ENCODE data around the gene SCARF2. TPM values are rescaled to one million over a fixed set of nuclear protein-coding genes. Genes with fewer than 3 reads are reported as not detected.
A peak's percentile ranks its signal among the peaks of the same experiment; 100 is the strongest.

The SCARF2 gene
- total RNA-seq, 1 donor from 2014 or later = 3.4 TPM

- H3K4me1 Mint-ChIP-seq (ENCODE audit: low read depth, unreplicated experiment) = peaks cover 10% of the 10 kb centered on the region
- TF ChIP-seq CTCF (IDR thresholded peaks at IDR 0.05; ENCODE audit: partially characterized antibody, unreplicated experiment) = no peak
- peaks cover 20% of the 10 kb centered on the region for H3K27me3 Mint-ChIP-seq (ENCODE audit: unreplicated experiment)
- no peak for DNase-seq
- peak overlapping the region; percentile 70 for H3K4me3 Mint-ChIP-seq (ENCODE audit: unreplicated experiment)
- H3K36me3 Mint-ChIP-seq (ENCODE audit: unreplicated experiment) = no peaks in the 10 kb centered on the region
- H3K27ac Mint-ChIP-seq (ENCODE audit: unreplicated experiment) = no peak overlapping the region
- peaks cover 6% of the 10 kb centered on the region for H3K9me3 Mint-ChIP-seq (ENCODE audit: unreplicated experiment)
These were observed 727 bp upstream of the SCARF2 start for GRCh38 chr22:20438427-20438677.

GRCh38 chr22:20436768-20437612 is 635 bp downstream of the SCARF2 start:
- Mint-ChIP-seq H3K27me3 (ENCODE audit: unreplicated experiment) (peaks cover 24% of the 10 kb centered on the region), H3K27ac (ENCODE audit: unreplicated experiment) (no peak overlapping the region), H3K9me3 (ENCODE audit: unreplicated experiment) (peaks cover 6% of the 10 kb centered on the region), H3K36me3 (ENCODE audit: unreplicated experiment) (no peaks in the 10 kb centered on the region), H3K4me1 (ENCODE audit: low read depth, unreplicated experiment) (peaks cover 8% of the 10 kb centered on the region), H3K4me3 (ENCODE audit: unreplicated experiment) (peak overlapping the region; percentile 87)
- no peak for TF ChIP-seq CTCF (IDR thresholded peaks at IDR 0.05; ENCODE audit: partially characterized antibody, unreplicated experiment)
- DNase-seq = no peak

- peaks cover 24% of the 10 kb centered on the region for H3K27me3 Mint-ChIP-seq (ENCODE audit: unreplicated experiment)
- no peak overlapping the region for H3K27ac Mint-ChIP-seq (ENCODE audit: unreplicated experiment)
- DNase-seq = peak; percentile 57
- H3K9me3 Mint-ChIP-seq (ENCODE audit: unreplicated experiment) = peaks cover 6% of the 10 kb centered on the region
- TF ChIP-seq CTCF (IDR thresholded peaks at IDR 0.05; ENCODE audit: partially characterized antibody, unreplicated experiment) = no peak
- peaks cover 8% of the 10 kb centered on the region for H3K4me1 Mint-ChIP-seq (ENCODE audit: low read depth, unreplicated experiment)
- H3K36me3 Mint-ChIP-seq (ENCODE audit: unreplicated experiment) = no peaks in the 10 kb centered on the region
- peak overlapping the region; percentile 87 for H3K4me3 Mint-ChIP-seq (ENCODE audit: unreplicated experiment)
These were observed 1.3 kb downstream of the SCARF2 start for GRCh38 chr22:20436307-20436767.

- TF ChIP-seq CTCF (IDR thresholded peaks at IDR 0.05; ENCODE audit: partially characterized antibody, unreplicated experiment) = no peak
- DNase-seq = no peak
These were observed 2.0 kb downstream of the SCARF2 start for GRCh38 chr22:20435436-20436306.

More at GRCh38 chr22:20435436-20436306, 2.0 kb downstream of the SCARF2 start:
- H3K9me3 Mint-ChIP-seq (ENCODE audit: unreplicated experiment) = peaks cover 6% of the 10 kb centered on the region
- H3K4me3 Mint-ChIP-seq (ENCODE audit: unreplicated experiment) = peak overlapping the region; percentile 47
- peaks cover 8% of the 10 kb centered on the region for H3K4me1 Mint-ChIP-seq (ENCODE audit: low read depth, unreplicated experiment)
- H3K27ac Mint-ChIP-seq (ENCODE audit: unreplicated experiment) = no peak overlapping the region
- H3K27me3 Mint-ChIP-seq (ENCODE audit: unreplicated experiment) = peaks cover 24% of the 10 kb centered on the region
- no peaks in the 10 kb centered on the region for H3K36me3 Mint-ChIP-seq (ENCODE audit: unreplicated experiment)

Measured in glutamatergic neuron (in vitro differentiated cells).